WTC11 (cell line): ENCODE data around the gene KCNJ15. TPM values are rescaled to one million over a fixed set of nuclear protein-coding genes. Genes with fewer than 3 reads are reported as not detected.

ENCODE experiments used
- ATAC-seq: fragments of 200-7000 bp; cut with Tn5 transposase; 2 replicates; pipeline ENCODE4 v1.10.0; 2021; ENCODE audit warnings: mild to moderate bottlenecking, moderate library complexity
- CTCF ChIA-PET: fragments of 300-600 bp; sonication (Branson Sonifier 250); formaldehyde crosslinking; loops from one replicate; lab custom pipeline; 2021; ENCODE audit warnings: antibody characterized with exemption; lab: Charles Lee
- POLR2A ChIA-PET: fragments of 350-600 bp; sonication (Branson Sonifier 250); formaldehyde crosslinking; loops from one replicate; lab custom pipeline; 2021; ENCODE audit warnings: antibody characterized with exemption; lab: Charles Lee
- DNase-seq: peaks from one replicate; pipeline ENCODE4 v3.0.0; 2021; ENCODE audit warnings: low spot score
- H3K27ac Mint-ChIP-seq: 2 replicates; pipeline ENCODE4 v1.8.0; 2021; ENCODE audit warnings: mixed read lengths
- H3K27me3 Mint-ChIP-seq: 2 replicates; pipeline ENCODE4 v1.8.0; 2021; ENCODE audit warnings: low read depth, mild to moderate bottlenecking, moderate library complexity, mixed read lengths
- H3K36me3 Mint-ChIP-seq: 2 replicates; pipeline ENCODE4 v1.8.0; 2021; ENCODE audit warnings: mixed read lengths
- H3K4me1 Mint-ChIP-seq: 2 replicates; pipeline ENCODE4 v1.8.0; 2022; ENCODE audit warnings: mixed read lengths
- H3K4me3 Mint-ChIP-seq: 2 replicates; pipeline ENCODE4 v1.8.0; 2021; ENCODE audit warnings: mild to moderate bottlenecking, moderate library complexity, mixed read lengths
- H3K9me3 Mint-ChIP-seq: 2 replicates; pipeline ENCODE4 v1.8.0; 2021; ENCODE audit warnings: mixed read lengths
- CBFB ChIP-seq: sonication (generic); formaldehyde crosslinking; IDR thresholded peaks from 2 replicates; pipeline ENCODE4 v1.8.1; 2022; ENCODE audit warnings: mild to moderate bottlenecking, low read depth, missing genetic modification reagents
- FOXJ3 ChIP-seq: sonication (generic); formaldehyde crosslinking; IDR thresholded peaks from 2 replicates; pipeline ENCODE4 v1.9.0; 2021; ENCODE audit warnings: missing genetic modification reagents, mild to moderate bottlenecking, borderline replicate concordance
- GTF2I ChIP-seq: fragments of 250-450 bp; sonication (Bioruptor Pico); conservative IDR thresholded peaks from 2 replicates; pipeline ENCODE4 v1.4.0; 2021; ENCODE audit warnings: mild to moderate bottlenecking
- NFYB ChIP-seq: sonication (generic); formaldehyde crosslinking; conservative IDR thresholded peaks from 2 replicates; pipeline ENCODE4 v1.8.0; 2022; ENCODE audit warnings: low read depth, missing genetic modification reagents
- NR3C1 ChIP-seq: sonication (generic); formaldehyde crosslinking; conservative IDR thresholded peaks from 2 replicates; pipeline ENCODE4 v1.8.1; 2023; ENCODE audit warnings: low read depth, mild to moderate bottlenecking, missing genetic modification reagents
- SOX15 ChIP-seq: fragments of 250-450 bp; sonication (Bioruptor Pico); IDR thresholded peaks from 2 replicates; pipeline ENCODE4 v1.9.0; 2021; ENCODE audit warnings: mild to moderate bottlenecking
- TEAD1 ChIP-seq: sonication (generic); formaldehyde crosslinking; IDR thresholded peaks from 2 replicates; pipeline ENCODE4 v1.8.0; 2022; ENCODE audit warnings: mild to moderate bottlenecking, missing genetic modification reagents
- TEAD4 ChIP-seq: sonication (generic); formaldehyde crosslinking; IDR thresholded peaks from 2 replicates; pipeline ENCODE4 v1.8.0; 2022; ENCODE audit warnings: mild to moderate bottlenecking, missing genetic modification reagents
- ZNF121 ChIP-seq: sonication (generic); formaldehyde crosslinking; IDR thresholded peaks from 2 replicates; pipeline ENCODE4 v1.8.0; 2023; ENCODE audit warnings: missing genetic modification reagents
- ZNF219 ChIP-seq: sonication (generic); formaldehyde crosslinking; IDR thresholded peaks from 2 replicates; pipeline ENCODE4 v1.8.0; 2023; ENCODE audit warnings: missing genetic modification reagents, mild to moderate bottlenecking, borderline replicate concordance
- ZNF232 ChIP-seq: sonication (generic); formaldehyde crosslinking; IDR thresholded peaks from 2 replicates; pipeline ENCODE4 v1.8.0; 2022; ENCODE audit warnings: mild to moderate bottlenecking, missing genetic modification reagents
- ZNF416 ChIP-seq: fragments of 250-450 bp; sonication (Bioruptor Pico); IDR thresholded peaks from 2 replicates; pipeline ENCODE4 v1.9.0; 2021; ENCODE audit warnings: mild to moderate bottlenecking, inconsistent platforms
- total RNA-seq: library from RNA; stranded (reverse); gene quantifications from 3 replicates; pipeline ENCODE4 v1.2.3, GENCODE V29; 2021
- TF ChIP-seq, protein P1 (sequence below): sonication (generic); formaldehyde crosslinking; conservative IDR thresholded peaks from 2 replicates; pipeline ENCODE4 v1.8.1; 2022; ENCODE audit warnings: mild to moderate bottlenecking, missing genetic modification reagents
- TF ChIP-seq, protein P2 (sequence below): fragments of 250-450 bp; sonication (Bioruptor Pico); IDR thresholded peaks from 2 replicates; pipeline ENCODE4 v1.8.0; 2021; ENCODE audit warnings: mild to moderate bottlenecking
- TF ChIP-seq, protein P3 (sequence below): fragments of 250-450 bp; sonication (Bioruptor Pico); conservative IDR thresholded peaks from 2 replicates; pipeline ENCODE4 v1.9.0; 2021; ENCODE audit warnings: mild to moderate bottlenecking
- TF ChIP-seq, protein P4 (sequence below): sonication (generic); formaldehyde crosslinking; IDR thresholded peaks from 2 replicates; pipeline ENCODE4 v1.8.0; 2022; ENCODE audit warnings: mild to moderate bottlenecking, missing genetic modification reagents
- TF ChIP-seq, protein P5 (sequence below): sonication (generic); formaldehyde crosslinking; IDR thresholded peaks from 2 replicates; pipeline ENCODE4 v1.8.1; 2023; ENCODE audit warnings: mild to moderate bottlenecking, missing genetic modification reagents, moderate library complexity
- TF ChIP-seq, protein P6 (sequence below): sonication (generic); formaldehyde crosslinking; IDR thresholded peaks from 2 replicates; pipeline ENCODE4 v1.8.0; 2022; ENCODE audit warnings: mild to moderate bottlenecking, missing genetic modification reagents
- TF ChIP-seq, protein P7 (sequence below): sonication (generic); formaldehyde crosslinking; IDR thresholded peaks from 2 replicates; pipeline ENCODE4 v1.8.0; 2023; ENCODE audit warnings: missing genetic modification reagents
- TF ChIP-seq, protein P8 (sequence below): sonication (generic); formaldehyde crosslinking; IDR thresholded peaks from 2 replicates; pipeline ENCODE4 v1.8.1; 2022; ENCODE audit warnings: missing genetic modification reagents, borderline replicate concordance
- TF ChIP-seq, protein P9 (sequence below): fragments of 200-600 bp; IDR thresholded peaks from 2 replicates; pipeline ENCODE4 v1.8.0; 2022; ENCODE audit warnings: antibody characterized with exemption

KCNJ15 gene
- total RNA-seq, 1 experiment from 2014 or later: 0.57 TPM

DNA sequence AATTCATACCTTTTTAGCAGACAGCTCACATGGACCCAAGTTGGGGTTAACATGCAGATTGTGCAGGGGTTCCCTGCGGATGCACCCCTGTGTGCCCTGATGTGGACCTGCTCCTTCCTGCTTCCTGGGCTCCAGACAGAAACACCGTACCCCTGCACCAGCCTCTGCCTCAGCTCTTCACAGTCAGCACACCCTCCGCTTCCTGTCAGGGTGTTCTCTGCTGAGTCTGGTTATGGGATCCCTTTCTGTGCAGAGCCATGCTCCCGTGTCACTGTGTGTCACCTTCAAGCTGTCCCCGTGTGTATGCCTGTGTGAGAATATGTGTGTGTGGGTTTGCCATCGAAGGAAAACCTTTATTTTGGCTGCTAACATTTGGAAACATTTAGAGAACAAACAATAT, 48.7 kb upstream of the KCNJ15 start:
- ATAC-seq: no peak
- no peak overlapping the region for H3K4me3 Mint-ChIP-seq
- DNase-seq: no peak
- CTCF ChIA-PET: interaction anchor here (1.4 to 2.1 kb wide), 2 partner anchors 38 to 145 kb away, joined by 4 to 7 read pairs; no protein-coding TSS in a partner anchor
- H3K9me3 Mint-ChIP-seq: peaks cover 24% of the 10 kb centered on the region
- peaks cover 4% of the 10 kb centered on the region for H3K4me1 Mint-ChIP-seq
- peaks cover 9% of the 10 kb centered on the region for H3K27me3 Mint-ChIP-seq
- peaks cover 11% of the 10 kb centered on the region for H3K36me3 Mint-ChIP-seq
- TF ChIP-seq ZNF232 (CRISPR knock-in tag) (no peak), NFYB (CRISPR knock-in tag) (no peak), SOX15 (CRISPR knock-in tag) (no peak), FOXJ3 (CRISPR knock-in tag) (no peak)
- TF ChIP-seq, protein P1, sequence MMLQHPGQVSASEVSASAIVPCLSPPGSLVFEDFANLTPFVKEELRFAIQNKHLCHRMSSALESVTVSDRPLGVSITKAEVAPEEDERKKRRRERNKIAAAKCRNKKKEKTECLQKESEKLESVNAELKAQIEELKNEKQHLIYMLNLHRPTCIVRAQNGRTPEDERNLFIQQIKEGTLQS: no peak
- TF ChIP-seq, protein P2, sequence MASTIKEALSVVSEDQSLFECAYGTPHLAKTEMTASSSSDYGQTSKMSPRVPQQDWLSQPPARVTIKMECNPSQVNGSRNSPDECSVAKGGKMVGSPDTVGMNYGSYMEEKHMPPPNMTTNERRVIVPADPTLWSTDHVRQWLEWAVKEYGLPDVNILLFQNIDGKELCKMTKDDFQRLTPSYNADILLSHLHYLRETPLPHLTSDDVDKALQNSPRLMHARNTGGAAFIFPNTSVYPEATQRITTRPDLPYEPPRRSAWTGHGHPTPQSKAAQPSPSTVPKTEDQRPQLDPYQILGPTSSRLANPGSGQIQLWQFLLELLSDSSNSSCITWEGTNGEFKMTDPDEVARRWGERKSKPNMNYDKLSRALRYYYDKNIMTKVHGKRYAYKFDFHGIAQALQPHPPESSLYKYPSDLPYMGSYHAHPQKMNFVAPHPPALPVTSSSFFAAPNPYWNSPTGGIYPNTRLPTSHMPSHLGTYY (CRISPR knock-in tag): no peak
- TF ChIP-seq, protein P3, sequence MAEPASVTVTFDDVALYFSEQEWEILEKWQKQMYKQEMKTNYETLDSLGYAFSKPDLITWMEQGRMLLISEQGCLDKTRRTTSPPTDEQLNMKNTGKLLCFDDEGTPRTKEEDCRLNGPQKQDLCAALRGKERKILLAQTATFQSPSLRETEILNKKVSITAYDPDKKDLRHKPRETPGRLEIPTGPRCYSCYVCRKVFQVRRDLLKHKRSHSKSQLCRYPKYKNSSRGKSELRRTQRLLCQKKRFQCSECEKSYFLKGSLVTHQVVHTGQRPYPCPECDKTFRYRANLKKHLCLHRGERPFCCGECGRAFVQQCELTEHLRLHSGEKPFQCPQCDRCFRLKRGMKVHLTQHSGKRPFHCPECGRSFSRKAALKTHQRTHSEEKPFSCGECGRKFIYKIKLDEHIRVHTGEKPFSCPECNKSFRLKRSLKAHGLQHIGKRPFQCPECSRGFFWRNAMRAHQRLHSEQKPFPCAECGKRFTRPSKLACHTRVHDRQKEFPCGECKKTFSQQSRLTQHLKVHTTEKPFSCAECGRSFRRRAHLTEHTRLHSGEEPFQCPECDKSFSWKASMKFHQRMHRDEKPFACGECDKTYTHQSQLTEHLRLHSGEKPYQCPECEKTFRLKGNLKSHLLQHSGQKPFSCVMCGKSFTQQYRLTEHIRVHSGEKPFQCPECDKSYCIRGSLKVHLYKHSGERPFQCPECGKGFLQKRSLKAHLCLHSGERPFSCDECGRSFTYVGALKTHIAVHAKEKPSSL (CRISPR knock-in tag): no peak
- TF ChIP-seq, all 79 proteins: peak for 0
- POLR2A ChIA-PET: no interaction called here
- no peak overlapping the region for H3K27ac Mint-ChIP-seq

DNA sequence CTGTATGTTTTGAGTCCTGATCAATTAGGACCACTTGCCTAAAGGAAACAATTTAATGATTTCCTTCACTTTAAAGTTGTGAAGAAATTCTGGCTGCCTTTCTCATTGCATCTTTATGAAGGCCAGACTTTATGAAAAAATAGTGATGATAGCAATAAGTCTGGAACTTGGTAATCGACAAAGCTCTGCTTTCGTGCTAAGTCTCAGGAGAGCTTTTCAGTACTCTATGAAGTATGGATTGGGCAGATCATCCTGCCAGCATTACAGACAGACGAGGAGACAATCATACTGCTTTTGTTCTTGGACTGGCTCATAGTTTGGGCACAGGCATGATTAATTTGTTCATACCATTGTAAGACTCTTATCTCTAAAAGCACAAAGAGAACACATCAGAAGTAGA, 45.5 kb upstream of the KCNJ15 start:
- H3K4me3 Mint-ChIP-seq: no peak overlapping the region
- H3K9me3 Mint-ChIP-seq: peaks cover 24% of the 10 kb centered on the region
- ATAC-seq (no peak), DNase-seq (no peak)
- H3K36me3 Mint-ChIP-seq: peaks cover 11% of the 10 kb centered on the region
- POLR2A ChIA-PET: no interaction called here
- H3K27me3 Mint-ChIP-seq: peaks cover 9% of the 10 kb centered on the region
- TF ChIP-seq CBFB (CRISPR knock-in tag) (no peak), ZNF121 (CRISPR knock-in tag) (no peak)
- TF ChIP-seq, protein P4, sequence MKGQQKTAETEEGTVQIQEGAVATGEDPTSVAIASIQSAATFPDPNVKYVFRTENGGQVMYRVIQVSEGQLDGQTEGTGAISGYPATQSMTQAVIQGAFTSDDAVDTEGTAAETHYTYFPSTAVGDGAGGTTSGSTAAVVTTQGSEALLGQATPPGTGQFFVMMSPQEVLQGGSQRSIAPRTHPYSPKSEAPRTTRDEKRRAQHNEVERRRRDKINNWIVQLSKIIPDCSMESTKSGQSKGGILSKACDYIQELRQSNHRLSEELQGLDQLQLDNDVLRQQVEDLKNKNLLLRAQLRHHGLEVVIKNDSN (CRISPR knock-in tag): no peak
- TF ChIP-seq, protein P5, sequence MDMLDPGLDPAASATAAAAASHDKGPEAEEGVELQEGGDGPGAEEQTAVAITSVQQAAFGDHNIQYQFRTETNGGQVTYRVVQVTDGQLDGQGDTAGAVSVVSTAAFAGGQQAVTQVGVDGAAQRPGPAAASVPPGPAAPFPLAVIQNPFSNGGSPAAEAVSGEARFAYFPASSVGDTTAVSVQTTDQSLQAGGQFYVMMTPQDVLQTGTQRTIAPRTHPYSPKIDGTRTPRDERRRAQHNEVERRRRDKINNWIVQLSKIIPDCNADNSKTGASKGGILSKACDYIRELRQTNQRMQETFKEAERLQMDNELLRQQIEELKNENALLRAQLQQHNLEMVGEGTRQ (CRISPR knock-in tag): no peak
- H3K27ac Mint-ChIP-seq: no peak overlapping the region
- no peaks in the 10 kb centered on the region for H3K4me1 Mint-ChIP-seq
- CTCF ChIA-PET: interaction anchor here (1.2 kb wide), 1 partner anchor 41 kb away, joined by 3 read pairs; no protein-coding TSS in a partner anchor

DNA sequence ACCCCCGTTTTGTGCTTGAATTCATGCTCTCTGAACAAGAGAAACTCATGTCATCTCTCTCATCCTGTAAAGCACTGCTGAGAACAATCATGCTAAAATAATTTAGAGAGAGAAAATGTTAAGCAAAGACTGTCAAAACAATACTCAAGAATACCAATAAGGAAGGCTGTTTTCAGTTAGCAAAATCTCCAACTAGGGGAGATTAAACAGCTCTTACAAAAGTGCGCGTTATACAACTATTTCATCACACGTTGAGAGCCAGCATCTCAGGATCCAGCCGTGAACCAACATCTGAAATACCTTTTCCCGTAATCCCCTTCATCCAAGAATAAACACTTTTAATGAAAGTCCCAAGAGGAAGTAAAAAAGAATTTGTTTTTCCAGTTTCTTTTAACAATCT, 44.1 kb upstream of the KCNJ15 start:
- Mint-ChIP-seq H3K27me3 (peaks cover 9% of the 10 kb centered on the region), H3K27ac (no peak overlapping the region), H3K9me3 (peaks cover 24% of the 10 kb centered on the region), H3K36me3 (peaks cover 11% of the 10 kb centered on the region), H3K4me1 (no peaks in the 10 kb centered on the region), H3K4me3 (no peak overlapping the region)
- ChIA-PET CTCF (no interaction called here), POLR2A (no interaction called here)
- DNase-seq (no peak), ATAC-seq (no peak)
- TF ChIP-seq, protein P6, sequence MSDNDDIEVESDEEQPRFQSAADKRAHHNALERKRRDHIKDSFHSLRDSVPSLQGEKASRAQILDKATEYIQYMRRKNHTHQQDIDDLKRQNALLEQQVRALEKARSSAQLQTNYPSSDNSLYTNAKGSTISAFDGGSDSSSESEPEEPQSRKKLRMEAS (CRISPR knock-in tag): no peak
- TF ChIP-seq ZNF416 (CRISPR knock-in tag) (no peak), GTF2I (CRISPR knock-in tag) (no peak), ZNF232 (CRISPR knock-in tag) (no peak), ZNF219 (CRISPR knock-in tag) (no peak), SOX15 (CRISPR knock-in tag) (no peak), NR3C1 (CRISPR knock-in tag) (no peak), TEAD4 (CRISPR knock-in tag) (no peak), TEAD1 (no peak)
- TF ChIP-seq, protein P7, sequence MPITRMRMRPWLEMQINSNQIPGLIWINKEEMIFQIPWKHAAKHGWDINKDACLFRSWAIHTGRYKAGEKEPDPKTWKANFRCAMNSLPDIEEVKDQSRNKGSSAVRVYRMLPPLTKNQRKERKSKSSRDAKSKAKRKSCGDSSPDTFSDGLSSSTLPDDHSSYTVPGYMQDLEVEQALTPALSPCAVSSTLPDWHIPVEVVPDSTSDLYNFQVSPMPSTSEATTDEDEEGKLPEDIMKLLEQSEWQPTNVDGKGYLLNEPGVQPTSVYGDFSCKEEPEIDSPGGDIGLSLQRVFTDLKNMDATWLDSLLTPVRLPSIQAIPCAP (CRISPR knock-in tag): no peak
- TF ChIP-seq, protein P8, sequence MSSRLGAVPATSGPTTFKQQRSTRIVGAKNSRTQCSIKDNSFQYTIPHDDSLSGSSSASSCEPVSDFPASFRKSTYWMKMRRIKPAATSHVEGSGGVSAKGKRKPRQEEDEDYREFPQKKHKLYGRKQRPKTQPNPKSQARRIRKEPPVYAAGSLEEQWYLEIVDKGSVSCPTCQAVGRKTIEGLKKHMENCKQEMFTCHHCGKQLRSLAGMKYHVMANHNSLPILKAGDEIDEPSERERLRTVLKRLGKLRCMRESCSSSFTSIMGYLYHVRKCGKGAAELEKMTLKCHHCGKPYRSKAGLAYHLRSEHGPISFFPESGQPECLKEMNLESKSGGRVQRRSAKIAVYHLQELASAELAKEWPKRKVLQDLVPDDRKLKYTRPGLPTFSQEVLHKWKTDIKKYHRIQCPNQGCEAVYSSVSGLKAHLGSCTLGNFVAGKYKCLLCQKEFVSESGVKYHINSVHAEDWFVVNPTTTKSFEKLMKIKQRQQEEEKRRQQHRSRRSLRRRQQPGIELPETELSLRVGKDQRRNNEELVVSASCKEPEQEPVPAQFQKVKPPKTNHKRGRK (CRISPR knock-in tag): no peak
- TF ChIP-seq, protein P9, sequence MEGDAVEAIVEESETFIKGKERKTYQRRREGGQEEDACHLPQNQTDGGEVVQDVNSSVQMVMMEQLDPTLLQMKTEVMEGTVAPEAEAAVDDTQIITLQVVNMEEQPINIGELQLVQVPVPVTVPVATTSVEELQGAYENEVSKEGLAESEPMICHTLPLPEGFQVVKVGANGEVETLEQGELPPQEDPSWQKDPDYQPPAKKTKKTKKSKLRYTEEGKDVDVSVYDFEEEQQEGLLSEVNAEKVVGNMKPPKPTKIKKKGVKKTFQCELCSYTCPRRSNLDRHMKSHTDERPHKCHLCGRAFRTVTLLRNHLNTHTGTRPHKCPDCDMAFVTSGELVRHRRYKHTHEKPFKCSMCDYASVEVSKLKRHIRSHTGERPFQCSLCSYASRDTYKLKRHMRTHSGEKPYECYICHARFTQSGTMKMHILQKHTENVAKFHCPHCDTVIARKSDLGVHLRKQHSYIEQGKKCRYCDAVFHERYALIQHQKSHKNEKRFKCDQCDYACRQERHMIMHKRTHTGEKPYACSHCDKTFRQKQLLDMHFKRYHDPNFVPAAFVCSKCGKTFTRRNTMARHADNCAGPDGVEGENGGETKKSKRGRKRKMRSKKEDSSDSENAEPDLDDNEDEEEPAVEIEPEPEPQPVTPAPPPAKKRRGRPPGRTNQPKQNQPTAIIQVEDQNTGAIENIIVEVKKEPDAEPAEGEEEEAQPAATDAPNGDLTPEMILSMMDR: no peak
